Osteocyte (in vitro differentiated cells): Measurements from ENCODE around the gene FABP1. TPM values are rescaled to one million over a fixed set of nuclear protein-coding genes. Genes with fewer than 3 reads are reported as not detected.

Experiments
- DNase-seq: peaks from one replicate; pipeline ENCODE4 v3.0.0; 2021; ENCODE audit warnings: mixed read lengths; ENCODE audit not compliant: unreplicated experiment; ENCODE audit errors: extremely low spot score
- H3K27ac Mint-ChIP-seq: one replicate; pipeline ENCODE4 v1.8.0; 2021; ENCODE audit warnings: mild to moderate bottlenecking, mixed read lengths; ENCODE audit not compliant: unreplicated experiment
- H3K27me3 Mint-ChIP-seq: one replicate; pipeline ENCODE4 v1.8.0; 2021; ENCODE audit warnings: mixed read lengths; ENCODE audit not compliant: unreplicated experiment
- H3K36me3 Mint-ChIP-seq: one replicate; pipeline ENCODE4 v1.8.0; 2021; ENCODE audit warnings: mixed read lengths; ENCODE audit not compliant: unreplicated experiment
- H3K4me1 Mint-ChIP-seq: one replicate; pipeline ENCODE4 v1.8.0; 2021; ENCODE audit warnings: mixed read lengths; ENCODE audit not compliant: unreplicated experiment
- H3K4me3 Mint-ChIP-seq: one replicate; pipeline ENCODE4 v1.8.0; 2021; ENCODE audit warnings: mild to moderate bottlenecking, moderate library complexity, mixed read lengths; ENCODE audit not compliant: unreplicated experiment
- H3K9me3 Mint-ChIP-seq: one replicate; pipeline ENCODE4 v1.8.0; 2021; ENCODE audit warnings: mixed read lengths; ENCODE audit not compliant: unreplicated experiment
- CTCF ChIP-seq: fragments of 200-600 bp; sonication (generic); IDR thresholded peaks from 2 replicates; pipeline ENCODE4 v1.5.0; 2021; ENCODE audit warnings: antibody characterized with exemption, mild to moderate bottlenecking, moderate library complexity
- total RNA-seq: library from RNA; stranded (reverse); gene quantifications from 2 replicates; pipeline ENCODE4 v1.2.1, GENCODE V29; 2021

FABP1 gene
- total RNA-seq, 1 donor from 2014 or later, result not detected

GRCh38 chr2:88123164-88123974 lies 4.5 kb downstream of the FABP1 start:
- no peaks in the 10 kb centered on the region for H3K36me3 Mint-ChIP-seq
- no peaks in the 10 kb centered on the region for H3K4me1 Mint-ChIP-seq
- no peak overlapping the region for H3K27ac Mint-ChIP-seq
- TF ChIP-seq CTCF, result no peak
- H3K9me3 Mint-ChIP-seq, result no peaks in the 10 kb centered on the region
- peaks cover 27% of the 10 kb centered on the region for H3K27me3 Mint-ChIP-seq
- H3K4me3 Mint-ChIP-seq, result no peak overlapping the region
- DNase-seq, result no peak

- Mint-ChIP-seq H3K4me3 (no peak overlapping the region), H3K4me1 (no peaks in the 10 kb centered on the region), H3K27me3 (peaks cover 29% of the 10 kb centered on the region), H3K27ac (no peak overlapping the region), H3K36me3 (no peaks in the 10 kb centered on the region), H3K9me3 (no peaks in the 10 kb centered on the region)
- TF ChIP-seq CTCF, result no peak
- no peak for DNase-seq
These were observed 5.5 kb downstream of the FABP1 start for GRCh38 chr2:88122141-88122884.

GRCh38 chr2:88121678-88122077 lies 6.2 kb downstream of the FABP1 start:
- no peak overlapping the region for H3K4me3 Mint-ChIP-seq
- no peaks in the 10 kb centered on the region for H3K9me3 Mint-ChIP-seq
- H3K27me3 Mint-ChIP-seq, result peaks cover 29% of the 10 kb centered on the region
- H3K36me3 Mint-ChIP-seq, result no peaks in the 10 kb centered on the region
- DNase-seq, result no peak
- H3K4me1 Mint-ChIP-seq, result no peaks in the 10 kb centered on the region
- no peak overlapping the region for H3K27ac Mint-ChIP-seq
- no peak for TF ChIP-seq CTCF

- DNase-seq, result no peak
- Mint-ChIP-seq H3K4me1 (no peaks in the 10 kb centered on the region), H3K4me3 (no peak overlapping the region), H3K27ac (no peak overlapping the region), H3K27me3 (peaks cover 23% of the 10 kb centered on the region), H3K36me3 (no peaks in the 10 kb centered on the region), H3K9me3 (no peaks in the 10 kb centered on the region)
- TF ChIP-seq CTCF, result no peak
These were observed 9.9 kb downstream of the FABP1 start for GRCh38 chr2:88117973-88118372.
